ENCODE results near the gene AMTN. TPM values are rescaled to one million over a fixed set of nuclear protein-coding genes. Genes with fewer than 3 reads are reported as not detected.

The AMTN gene
- total and polyA plus RNA-seq, 2 of the 8 experiments (the other 6 are each of a cell fraction or from before 2014, with no cell fraction given), result not detected

- Histone ChIP-seq H3K4me1 (replicated peaks in 1 of 4; ENCODE audit: control insufficient read depth in 3 of 4, insufficient read depth in 4 of 4, low read length in 3 of 4) (no peaks in the 10 kb centered on the region), H3K9me3 (ENCODE audit: insufficient read depth in 2 of 2, low read depth in 1 of 2, low read length in 1 of 2) (no peaks in the 10 kb centered on the region), H3K27me3 (replicated peaks in 1 of 4; ENCODE audit: control insufficient read depth in 3 of 4, extremely low read depth in 1 of 4, insufficient read depth in 3 of 4, low read length in 3 of 4) (no peaks in the 10 kb centered on the region), H3K27ac (ENCODE audit: low read depth, low read length) (no peak overlapping the region), H2AK5ac (ENCODE audit: low read depth, low read length) (no peak overlapping the region), H4K5ac (ENCODE audit: insufficient read length, low read depth, low read length) (no peak overlapping the region), H3K4me2 (ENCODE audit: insufficient read depth in 1 of 2, low read depth in 2 of 2, low read length in 2 of 2) (no peak overlapping the region), H2BK120ac (replicated peaks; ENCODE audit: low read depth, low read length) (no peak overlapping the region), H4K20me1 (replicated peaks in 1 of 2; ENCODE audit: control insufficient read depth in 1 of 2, insufficient read depth in 2 of 2, low read length in 2 of 2) (no peaks in the 10 kb centered on the region), H3K9ac (replicated peaks in 1 of 4; ENCODE audit: extremely low read depth in 1 of 4, low read depth in 3 of 4, low read length in 3 of 4) (no peak overlapping the region), H2BK20ac (ENCODE audit: low read length) (no peak overlapping the region), H3K56ac (replicated peaks; ENCODE audit: insufficient read length, low read depth, low read length) (no peak overlapping the region), H2BK12ac (ENCODE audit: low read depth, low read length) (no peak overlapping the region), H3K36me3 (ENCODE audit: control insufficient read depth in 2 of 4, insufficient read depth in 4 of 4, low read length in 3 of 4) (no peaks in the 10 kb centered on the region), H3K23me2 (ENCODE audit: low read depth, low read length) (no peaks in the 10 kb centered on the region), H3K23ac (ENCODE audit: insufficient read length) (no peak overlapping the region), H3K4ac (replicated peaks; ENCODE audit: insufficient read length, low read depth, low read length) (no peak overlapping the region), H3K79me2 (ENCODE audit: control insufficient read depth in 1 of 2, insufficient read depth in 2 of 2, low read length in 2 of 2) (no peaks in the 10 kb centered on the region), H2AFZ (ENCODE audit: low read length) (no peak overlapping the region), H2BK5ac (ENCODE audit: low read depth, low read length) (no peak overlapping the region), H4K8ac (ENCODE audit: extremely low read depth, insufficient read depth, low read length) (no peak overlapping the region), H3K18ac (ENCODE audit: extremely low read depth, low read length) (no peak overlapping the region), H3K79me1 (ENCODE audit: low read depth, low read length) (no peaks in the 10 kb centered on the region), H2BK15ac (ENCODE audit: low read length) (no peak overlapping the region), H3K4me3 (ENCODE audit: extremely low read depth in 1 of 4, insufficient read depth in 2 of 4, low read depth in 3 of 4, low read length in 4 of 4) (no peak overlapping the region), H4K91ac (replicated peaks; ENCODE audit: insufficient read length, low read length) (no peak overlapping the region), H3K14ac (ENCODE audit: insufficient read length) (no peak overlapping the region)
- DNase-seq (ENCODE audit: low read depth in 1 of 2, low spot score in 2 of 2) (no peak), FAIRE-seq (no peak)
- WGBS, 2 experiments (ENCODE audit: extremely low coverage in 1 of 2, insufficient coverage in 1 of 2, insufficient read length in 1 of 2, insufficient replicate concordance in 2 of 2, low coverage in 1 of 2, low lambda C conversion rate in 2 of 2, missing lambda C conversion rate in 1 of 2), result 82% methylated on average over 6 of the region's 6 CpGs; no CpG with 5 or more reads in 1 of the 2 experiments
- TF ChIP-seq BCL11A (IDR thresholded peaks at IDR 0.05; ENCODE audit: low read depth in 2 of 2, low read length in 2 of 2) (no peak), KDM5A (IDR thresholded peaks at IDR 0.05; ENCODE audit: low read length) (no peak), TCF12 (IDR thresholded peaks at IDR 0.05; ENCODE audit: low read depth, low read length) (no peak), SP1 (IDR thresholded peaks at IDR 0.05; ENCODE audit: low read depth, low read length) (no peak), GTF2F1 (IDR thresholded peaks at IDR 0.05; ENCODE audit: borderline replicate concordance, low read depth, low read length) (no peak), FOSL1 (IDR thresholded peaks at IDR 0.05; ENCODE audit: insufficient read depth, low read depth, low read length) (no peak), RAD21 (IDR thresholded peaks at IDR 0.05 in 1 of 2, conservative IDR thresholded peaks at IDR 0.05 in 1 of 2; ENCODE audit: low read depth in 2 of 2, low read length in 2 of 2) (no peak), MAFK (IDR thresholded peaks at IDR 0.05; ENCODE audit: low read depth, low read length) (no peak), SUZ12 (IDR thresholded peaks at IDR 0.05; ENCODE audit: low read length) (no peak)
- CTCF ChIA-PET (ENCODE audit: partially characterized antibody), result interaction anchor here (0.7 kb wide), 1 partner anchor 1279 kb away, joined by 3 read pairs; no protein-coding TSS in a partner anchor
- POLR2A ChIA-PET (ENCODE audit: partially characterized antibody), result no interaction called here
These were observed 22.1 kb upstream of the AMTN start for GRCh38 chr4:70496231-70496630.
